ENCODE results near the gene LARGE1.

DNA sequence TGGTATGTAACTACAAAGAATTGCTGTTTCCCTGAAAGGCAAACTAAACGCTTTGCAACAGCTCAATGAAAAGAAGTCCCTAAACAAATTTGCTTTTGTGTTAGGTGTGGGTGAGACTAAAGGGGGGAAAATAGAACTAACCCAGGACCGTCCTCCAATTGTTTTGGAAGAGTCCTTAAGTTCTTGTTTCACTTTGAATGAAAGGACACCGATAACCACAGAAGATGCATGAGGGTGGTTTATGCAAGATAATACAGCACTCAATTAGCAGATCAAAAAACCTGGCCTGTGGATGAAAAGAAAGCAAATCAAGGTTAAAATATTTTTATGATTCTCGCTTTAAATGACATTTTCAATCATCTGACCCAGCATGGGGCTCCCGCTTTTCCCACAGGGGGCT, 557.6 kb downstream of the LARGE1 start:
- TF ChIP-seq, protein P1, sequence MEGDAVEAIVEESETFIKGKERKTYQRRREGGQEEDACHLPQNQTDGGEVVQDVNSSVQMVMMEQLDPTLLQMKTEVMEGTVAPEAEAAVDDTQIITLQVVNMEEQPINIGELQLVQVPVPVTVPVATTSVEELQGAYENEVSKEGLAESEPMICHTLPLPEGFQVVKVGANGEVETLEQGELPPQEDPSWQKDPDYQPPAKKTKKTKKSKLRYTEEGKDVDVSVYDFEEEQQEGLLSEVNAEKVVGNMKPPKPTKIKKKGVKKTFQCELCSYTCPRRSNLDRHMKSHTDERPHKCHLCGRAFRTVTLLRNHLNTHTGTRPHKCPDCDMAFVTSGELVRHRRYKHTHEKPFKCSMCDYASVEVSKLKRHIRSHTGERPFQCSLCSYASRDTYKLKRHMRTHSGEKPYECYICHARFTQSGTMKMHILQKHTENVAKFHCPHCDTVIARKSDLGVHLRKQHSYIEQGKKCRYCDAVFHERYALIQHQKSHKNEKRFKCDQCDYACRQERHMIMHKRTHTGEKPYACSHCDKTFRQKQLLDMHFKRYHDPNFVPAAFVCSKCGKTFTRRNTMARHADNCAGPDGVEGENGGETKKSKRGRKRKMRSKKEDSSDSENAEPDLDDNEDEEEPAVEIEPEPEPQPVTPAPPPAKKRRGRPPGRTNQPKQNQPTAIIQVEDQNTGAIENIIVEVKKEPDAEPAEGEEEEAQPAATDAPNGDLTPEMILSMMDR (IDR thresholded peaks at IDR 0.05), result no peak
- no peak for TF ChIP-seq POLR2A (IDR thresholded peaks at IDR 0.05)

Measured in uterus (tissue), 2 donors.